ENCODE measurements around the gene ZNF501. TPM values are rescaled to one million over a fixed set of nuclear protein-coding genes. Genes with fewer than 3 reads are reported as not detected.

Gene ZNF501
- total RNA-seq, 1 donor from 2014 or later = 1.2 TPM

- H3K36me3 ChIP-seq (ENCODE audit: insufficient read depth, low read length) = peaks cover 3% of the 10 kb centered on the region
- H4K20me1 ChIP-seq (ENCODE audit: insufficient read depth, low read length) = no peaks in the 10 kb centered on the region
- no peak overlapping the region for H3K4me3 ChIP-seq (ENCODE audit: insufficient read depth, low read depth, low read length)
- peaks cover 16% of the 10 kb centered on the region for H3K9me3 ChIP-seq (ENCODE audit: insufficient read depth, low read depth, low read length)
- TF ChIP-seq, protein P1, sequence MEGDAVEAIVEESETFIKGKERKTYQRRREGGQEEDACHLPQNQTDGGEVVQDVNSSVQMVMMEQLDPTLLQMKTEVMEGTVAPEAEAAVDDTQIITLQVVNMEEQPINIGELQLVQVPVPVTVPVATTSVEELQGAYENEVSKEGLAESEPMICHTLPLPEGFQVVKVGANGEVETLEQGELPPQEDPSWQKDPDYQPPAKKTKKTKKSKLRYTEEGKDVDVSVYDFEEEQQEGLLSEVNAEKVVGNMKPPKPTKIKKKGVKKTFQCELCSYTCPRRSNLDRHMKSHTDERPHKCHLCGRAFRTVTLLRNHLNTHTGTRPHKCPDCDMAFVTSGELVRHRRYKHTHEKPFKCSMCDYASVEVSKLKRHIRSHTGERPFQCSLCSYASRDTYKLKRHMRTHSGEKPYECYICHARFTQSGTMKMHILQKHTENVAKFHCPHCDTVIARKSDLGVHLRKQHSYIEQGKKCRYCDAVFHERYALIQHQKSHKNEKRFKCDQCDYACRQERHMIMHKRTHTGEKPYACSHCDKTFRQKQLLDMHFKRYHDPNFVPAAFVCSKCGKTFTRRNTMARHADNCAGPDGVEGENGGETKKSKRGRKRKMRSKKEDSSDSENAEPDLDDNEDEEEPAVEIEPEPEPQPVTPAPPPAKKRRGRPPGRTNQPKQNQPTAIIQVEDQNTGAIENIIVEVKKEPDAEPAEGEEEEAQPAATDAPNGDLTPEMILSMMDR (IDR thresholded peaks at IDR 0.05; ENCODE audit: insufficient read depth, low read depth, low read length) = no peak
- no peak for TF ChIP-seq EZH2 (IDR thresholded peaks at IDR 0.05; ENCODE audit: insufficient read depth, low read length)
- DNase-seq (ENCODE audit: low read depth) (no peak), FAIRE-seq (no peak)
- no peak overlapping the region for H3K4me2 ChIP-seq (ENCODE audit: low read length)
- H2AFZ ChIP-seq (ENCODE audit: low read depth, low read length) = no peak overlapping the region
- no peak overlapping the region for H3K27ac ChIP-seq (ENCODE audit: low read depth, low read length)
- H3K27ac Mint-ChIP-seq (ENCODE audit: unreplicated experiment) = no peak overlapping the region
- H3K36me3 Mint-ChIP-seq (ENCODE audit: low read depth, unreplicated experiment) = peaks cover 3% of the 10 kb centered on the region
- no peak overlapping the region for H3K9ac ChIP-seq (ENCODE audit: low read length)
- H3K27me3 Mint-ChIP-seq (ENCODE audit: low read depth, unreplicated experiment) = no peaks in the 10 kb centered on the region
- peaks cover 40% of the 10 kb centered on the region for H3K79me2 ChIP-seq (ENCODE audit: insufficient read depth, low read length)
- no peak overlapping the region for H3K4me3 Mint-ChIP-seq (ENCODE audit: unreplicated experiment)
- H3K9me3 Mint-ChIP-seq (ENCODE audit: unreplicated experiment) = peaks cover 9% of the 10 kb centered on the region
- no peaks in the 10 kb centered on the region for H3K4me1 Mint-ChIP-seq (ENCODE audit: low read depth, unreplicated experiment)
- H3K27me3 ChIP-seq (ENCODE audit: insufficient read depth, low read length) = no peaks in the 10 kb centered on the region
- no peaks in the 10 kb centered on the region for H3K4me1 ChIP-seq (ENCODE audit: insufficient read depth, low read length)
Measured at GRCh38 chr3:44771424-44772098, 42.1 kb downstream of the ZNF501 start.

- no peak for TF ChIP-seq EZH2 (IDR thresholded peaks at IDR 0.05; ENCODE audit: insufficient read depth, low read length)
- TF ChIP-seq, protein P1 (IDR thresholded peaks at IDR 0.05; ENCODE audit: insufficient read depth, low read depth, low read length) = no peak
- peaks cover 9% of the 10 kb centered on the region for H3K9me3 Mint-ChIP-seq (ENCODE audit: unreplicated experiment)
Measured at GRCh38 chr3:44772099-44772442, 42.6 kb downstream of the ZNF501 start.

GRCh38 chr3:44782891-44783290 lies 53.5 kb downstream of the ZNF501 start:
- Mint-ChIP-seq H3K27ac (ENCODE audit: unreplicated experiment) (no peak overlapping the region), H3K4me3 (ENCODE audit: unreplicated experiment) (no peak overlapping the region), H3K36me3 (ENCODE audit: low read depth, unreplicated experiment) (peaks cover 4% of the 10 kb centered on the region), H3K9me3 (ENCODE audit: unreplicated experiment) (no peaks in the 10 kb centered on the region), H3K4me1 (ENCODE audit: low read depth, unreplicated experiment) (no peaks in the 10 kb centered on the region), H3K27me3 (ENCODE audit: low read depth, unreplicated experiment) (no peaks in the 10 kb centered on the region)
- no peak overlapping the region for H3K27ac ChIP-seq (ENCODE audit: low read depth, low read length)
- no peaks in the 10 kb centered on the region for H3K36me3 ChIP-seq (ENCODE audit: insufficient read depth, low read length)
- FAIRE-seq (no peak), DNase-seq (ENCODE audit: low read depth) (no peak)
- H3K4me3 ChIP-seq (ENCODE audit: insufficient read depth, low read depth, low read length) = no peak overlapping the region
- H3K27me3 ChIP-seq (ENCODE audit: insufficient read depth, low read length) = no peaks in the 10 kb centered on the region
- no peaks in the 10 kb centered on the region for H3K4me1 ChIP-seq (ENCODE audit: insufficient read depth, low read length)
- no peak overlapping the region for H3K4me2 ChIP-seq (ENCODE audit: low read length)
- H4K20me1 ChIP-seq (ENCODE audit: insufficient read depth, low read length) = no peaks in the 10 kb centered on the region
- no peaks in the 10 kb centered on the region for H3K79me2 ChIP-seq (ENCODE audit: insufficient read depth, low read length)
- no peak for TF ChIP-seq EZH2 (IDR thresholded peaks at IDR 0.05; ENCODE audit: insufficient read depth, low read length)
- TF ChIP-seq, protein P1 (IDR thresholded peaks at IDR 0.05; ENCODE audit: insufficient read depth, low read depth, low read length) = no peak
- no peak overlapping the region for H3K9ac ChIP-seq (ENCODE audit: low read length)
- H3K9me3 ChIP-seq (ENCODE audit: insufficient read depth, low read depth, low read length) = no peaks in the 10 kb centered on the region
- no peak overlapping the region for H2AFZ ChIP-seq (ENCODE audit: low read depth, low read length)

More at GRCh38 chr3:44772099-44772442, 42.6 kb downstream of the ZNF501 start:
- H4K20me1 ChIP-seq (ENCODE audit: insufficient read depth, low read length) = no peaks in the 10 kb centered on the region
- H3K9me3 ChIP-seq (ENCODE audit: insufficient read depth, low read depth, low read length) = peaks cover 16% of the 10 kb centered on the region
- H3K27me3 ChIP-seq (ENCODE audit: insufficient read depth, low read length) = no peaks in the 10 kb centered on the region
- Mint-ChIP-seq H3K36me3 (ENCODE audit: low read depth, unreplicated experiment) (peaks cover 3% of the 10 kb centered on the region), H3K4me1 (ENCODE audit: low read depth, unreplicated experiment) (no peaks in the 10 kb centered on the region), H3K27ac (ENCODE audit: unreplicated experiment) (no peak overlapping the region), H3K4me3 (ENCODE audit: unreplicated experiment) (no peak overlapping the region), H3K27me3 (ENCODE audit: low read depth, unreplicated experiment) (no peaks in the 10 kb centered on the region)
- peaks cover 4% of the 10 kb centered on the region for H3K36me3 ChIP-seq (ENCODE audit: insufficient read depth, low read length)
- no peak overlapping the region for H3K4me3 ChIP-seq (ENCODE audit: insufficient read depth, low read depth, low read length)
- no peaks in the 10 kb centered on the region for H3K4me1 ChIP-seq (ENCODE audit: insufficient read depth, low read length)
- H3K9ac ChIP-seq (ENCODE audit: low read length) = no peak overlapping the region
- peaks cover 39% of the 10 kb centered on the region for H3K79me2 ChIP-seq (ENCODE audit: insufficient read depth, low read length)
- DNase-seq (ENCODE audit: low read depth) (no peak), FAIRE-seq (no peak)
- H3K27ac ChIP-seq (ENCODE audit: low read depth, low read length) = no peak overlapping the region
- no peak overlapping the region for H2AFZ ChIP-seq (ENCODE audit: low read depth, low read length)
- no peak overlapping the region for H3K4me2 ChIP-seq (ENCODE audit: low read length)
